ENCODE data around the gene MED26.

Gene MED26

GRCh38 chr19:16525751-16526481 is 102.1 kb downstream of the MED26 start (continued):
- no peak for TF ChIP-seq ZNF777 (tag by site-specific recombination; IDR thresholded peaks at IDR 0.05; ENCODE audit: borderline replicate concordance)

- Histone ChIP-seq H3K4me1 (ENCODE audit: control insufficient read depth, insufficient read depth, low read length) (no peaks in the 10 kb centered on the region), H3K9me3 (ENCODE audit: control insufficient read depth, insufficient read depth, low read depth, low read length) (no peaks in the 10 kb centered on the region), H3K4me3 (ENCODE audit: low read depth, low read length) (no peak overlapping the region), H3K27ac (ENCODE audit: extremely low read depth, low read depth, low read length) (no peak overlapping the region), H3K36me3 (ENCODE audit: control insufficient read depth in 2 of 2, insufficient read depth in 1 of 2, low read length in 2 of 2) (peaks cover 34 to 96% of the 10 kb centered on the region in 2 experiments; a peak in 2 of 3 replicates)
- CTCF ChIA-PET: interaction anchor here (1.1 kb wide), 1 partner anchor 10 kb away, joined by 3 read pairs; no protein-coding TSS in a partner anchor
- POLR2A ChIA-PET: no interaction called here
- no peak for TF ChIP-seq ZNF791 (tag by site-specific recombination; IDR thresholded peaks at IDR 0.05)
- no peak for TF ChIP-seq ZNF426 (tag by site-specific recombination; IDR thresholded peaks at IDR 0.05)
- no peak for TF ChIP-seq ZFP3 (tag by site-specific recombination; IDR thresholded peaks at IDR 0.05; ENCODE audit: low read depth)
- peak; percentile 25; the same call in 1 of the 2 replicates for TF ChIP-seq KLF9 (tag by site-specific recombination; IDR thresholded peaks at IDR 0.05; ENCODE audit: low read depth)
- TF ChIP-seq ZNF692 (tag by site-specific recombination; IDR thresholded peaks at IDR 0.05): no peak
- TF ChIP-seq ZNF600 (tag by site-specific recombination; IDR thresholded peaks at IDR 0.05): no peak
- TF ChIP-seq GLI4 (tag by site-specific recombination; IDR thresholded peaks at IDR 0.05): no peak
- TF ChIP-seq PBX3 (CRISPR knock-in tag; IDR thresholded peaks at IDR 0.05): no peak
- no peak for TF ChIP-seq ZNF302 (tag by site-specific recombination; IDR thresholded peaks at IDR 0.05; ENCODE audit: low read depth)
- TF ChIP-seq SP7 (tag by site-specific recombination; IDR thresholded peaks at IDR 0.05): no peak
- TF ChIP-seq ZNF16 (tag by site-specific recombination; IDR thresholded peaks at IDR 0.05; ENCODE audit: low read depth): no peak
- TF ChIP-seq ZNF792 (tag by site-specific recombination; IDR thresholded peaks at IDR 0.05): no peak
- no peak for TF ChIP-seq ZNF610 (tag by site-specific recombination; IDR thresholded peaks at IDR 0.05; ENCODE audit: borderline replicate concordance)
- no peak for TF ChIP-seq TCF7L2 (IDR thresholded peaks at IDR 0.05; ENCODE audit: borderline replicate concordance, low read depth, low read length)
- 0 out of 2 replicates have a peak, but pooled peaks have one; percentile 31 for TF ChIP-seq ZNF341 (tag by site-specific recombination; IDR thresholded peaks at IDR 0.05; ENCODE audit: low read depth)
Observed at GRCh38 chr19:16524991-16525734, 102.8 kb downstream of the MED26 start.

Data from HEK293 (cell line).